GM04503 (cell line): ENCODE results near the gene G0S2.
A peak's percentile ranks its signal among the peaks of the same experiment; 100 is the strongest.

Source experiments
- DNase-seq: peaks from one replicate; pipeline ENCODE4 v3.0.0-alpha.2; 2012; ENCODE audit warnings: low read depth

G0S2 gene

DNA sequence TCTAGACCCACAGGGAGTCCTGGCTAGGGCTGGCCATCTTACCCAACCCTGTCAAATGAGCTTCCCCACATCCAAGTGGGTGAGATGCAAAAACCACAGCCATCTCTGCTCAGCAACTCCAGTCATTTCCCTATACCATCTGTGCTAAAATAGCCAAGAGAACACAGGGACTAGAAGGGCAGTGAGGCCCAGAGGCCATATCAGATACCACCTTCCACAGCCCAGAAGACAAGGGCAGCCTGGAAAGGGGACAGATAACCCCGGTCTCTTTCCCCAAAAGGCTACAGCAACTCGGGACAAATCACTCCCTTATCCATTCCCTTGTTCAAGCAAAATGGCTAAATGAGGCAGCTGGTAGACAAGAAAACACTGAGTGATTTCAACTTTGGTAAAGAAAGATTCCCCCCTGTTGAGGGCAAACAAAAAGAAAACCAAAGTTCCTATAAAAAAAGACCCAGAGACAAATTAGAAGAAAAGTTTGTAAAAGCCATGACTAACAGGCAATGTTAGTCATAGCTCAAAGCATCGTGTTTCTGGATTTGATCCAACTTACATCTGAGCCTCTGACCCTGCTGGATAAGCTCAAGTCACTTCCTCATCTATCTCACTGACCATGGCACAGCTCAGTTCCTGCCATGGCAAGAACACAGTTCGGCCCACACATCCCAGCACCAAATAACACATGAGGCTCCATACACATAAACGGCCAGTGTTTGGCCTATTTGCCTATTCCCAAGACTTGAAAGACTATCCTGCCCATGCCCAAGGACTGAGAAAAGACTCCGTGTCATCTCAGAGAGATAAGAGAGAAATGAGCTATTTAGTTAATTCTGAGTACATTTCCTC, 26.1 kb upstream of the G0S2 start:
- peak; percentile 78 for DNase-seq

DNA sequence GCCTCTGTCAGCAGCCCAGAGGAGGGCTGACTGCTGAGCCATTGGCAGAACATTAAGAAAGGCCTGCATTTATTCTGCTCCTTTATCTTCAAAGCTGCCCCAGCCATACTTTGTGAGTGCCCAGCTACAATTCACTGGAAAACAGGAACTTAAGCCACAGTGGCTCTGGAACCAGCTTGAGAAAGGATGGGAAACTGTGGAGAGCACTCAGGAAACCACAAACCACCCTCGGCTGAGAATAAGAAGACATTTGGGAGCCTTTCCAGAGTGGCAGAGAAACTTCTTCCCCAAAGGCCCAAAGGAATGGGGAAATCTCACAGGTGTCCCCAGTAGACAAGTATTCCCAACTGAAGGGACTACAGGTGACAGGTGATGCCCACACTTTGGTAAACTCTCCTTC, 24.8 kb upstream of the G0S2 start:
- no peak for DNase-seq

DNA sequence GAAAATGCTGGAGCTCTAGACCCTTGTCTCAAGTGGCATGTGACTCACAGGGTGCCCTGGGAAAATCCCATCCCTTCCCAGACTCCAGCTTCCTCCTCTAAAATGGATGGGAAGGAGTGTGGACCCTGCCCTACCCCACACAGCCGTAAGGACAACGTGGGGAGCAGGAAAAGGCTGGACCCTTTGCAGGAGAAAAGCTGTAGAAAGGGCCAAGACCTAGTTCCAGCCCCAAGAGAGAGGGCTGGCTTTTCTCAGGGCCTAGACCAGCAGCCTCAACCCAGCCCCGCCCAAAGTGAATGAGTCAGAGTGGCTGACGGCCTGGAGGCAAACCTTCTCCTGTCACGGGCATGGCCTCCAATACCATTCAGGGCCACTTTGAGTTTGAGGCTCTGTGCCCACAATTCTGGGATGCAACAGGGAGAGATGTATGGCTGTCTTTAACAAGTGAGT, 24.0 kb upstream of the G0S2 start:
- DNase-seq = no peak

DNA sequence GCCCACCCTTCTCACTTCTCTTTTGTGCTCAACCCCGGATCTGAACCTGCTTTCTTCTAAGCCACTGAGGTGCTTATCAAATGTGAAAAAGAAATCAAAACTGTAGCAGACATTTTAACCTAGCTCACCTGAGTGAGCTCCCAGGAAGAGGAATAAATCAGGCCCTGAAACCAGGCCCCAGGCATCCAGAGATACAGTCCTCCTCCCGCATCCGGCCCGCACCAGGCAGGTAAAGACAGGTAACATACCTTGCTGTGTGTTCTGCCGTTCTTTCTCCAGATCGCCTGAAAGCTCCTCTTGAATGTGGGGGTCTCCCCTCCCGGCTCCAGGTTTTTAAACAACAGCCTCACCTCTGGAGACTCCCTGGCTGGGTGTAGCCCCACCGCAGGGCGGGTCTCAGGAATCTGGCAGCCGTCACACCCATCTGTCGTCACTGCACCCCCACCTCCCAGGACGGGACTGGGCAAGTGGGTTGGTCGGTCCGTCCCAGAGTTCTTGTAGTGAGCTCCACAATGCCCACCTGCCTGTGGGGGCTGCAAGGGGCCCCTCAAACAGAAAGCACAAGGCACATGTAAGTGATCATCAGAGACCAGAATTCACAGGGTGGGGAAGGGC, 23.0 kb upstream of the G0S2 start, which contains the start of gene LAMB3:
Gene LAMB3, minus strand, starts transcription at position 305 of the 615 bp plus-strand sequence. CDS start 1,481 bp downstream, outside the sequence.
- DNase-seq = no peak

DNA sequence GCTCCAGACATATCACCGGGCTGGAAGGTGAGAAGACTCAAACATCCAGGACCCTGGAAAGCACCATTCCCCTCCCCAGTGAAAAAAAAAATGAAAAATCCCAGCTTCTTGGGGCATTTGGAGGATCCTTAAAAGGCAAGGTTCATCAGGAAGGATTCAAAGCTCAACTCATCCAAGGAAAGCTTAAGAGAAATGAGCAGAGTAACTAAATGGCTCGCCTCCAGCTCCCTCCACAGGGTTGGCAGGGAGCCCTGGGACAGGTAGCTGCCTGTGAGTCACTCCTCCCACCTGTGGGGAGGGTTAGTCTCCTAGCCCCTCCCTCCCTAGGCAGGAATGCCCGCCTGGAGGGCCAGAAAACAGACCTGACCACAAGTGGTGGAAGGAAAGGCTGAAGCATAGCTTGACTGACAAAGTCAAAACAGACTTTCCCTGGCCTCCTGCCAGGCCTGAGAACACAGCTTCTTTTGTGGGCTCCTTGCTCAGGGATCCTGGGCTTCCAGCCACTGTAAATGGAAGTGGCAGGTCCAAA, 22.3 kb upstream of the G0S2 start:
- DNase-seq = no peak

DNA sequence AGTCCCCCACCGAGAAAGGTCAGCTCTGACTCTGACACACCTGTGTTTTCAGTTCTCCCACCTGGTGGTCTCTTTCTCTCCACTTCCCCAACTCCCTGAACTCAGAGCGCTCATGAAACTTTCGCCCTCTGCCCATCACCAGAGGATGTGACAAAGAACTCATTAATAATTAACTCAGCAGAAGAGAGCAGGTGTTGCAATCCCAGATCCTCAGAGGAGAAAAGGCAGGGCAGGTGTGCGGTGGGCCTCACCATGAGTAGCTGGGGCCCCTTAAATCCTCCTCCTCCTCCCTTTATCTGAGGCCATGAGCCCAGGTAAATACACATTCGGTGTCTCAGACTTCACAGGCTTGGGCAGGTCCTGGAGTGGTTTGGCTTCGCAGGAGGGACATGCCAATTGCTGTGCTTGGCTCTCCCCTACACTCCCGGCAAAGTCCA, 21.3 kb upstream of the G0S2 start:
- no peak for DNase-seq

DNA sequence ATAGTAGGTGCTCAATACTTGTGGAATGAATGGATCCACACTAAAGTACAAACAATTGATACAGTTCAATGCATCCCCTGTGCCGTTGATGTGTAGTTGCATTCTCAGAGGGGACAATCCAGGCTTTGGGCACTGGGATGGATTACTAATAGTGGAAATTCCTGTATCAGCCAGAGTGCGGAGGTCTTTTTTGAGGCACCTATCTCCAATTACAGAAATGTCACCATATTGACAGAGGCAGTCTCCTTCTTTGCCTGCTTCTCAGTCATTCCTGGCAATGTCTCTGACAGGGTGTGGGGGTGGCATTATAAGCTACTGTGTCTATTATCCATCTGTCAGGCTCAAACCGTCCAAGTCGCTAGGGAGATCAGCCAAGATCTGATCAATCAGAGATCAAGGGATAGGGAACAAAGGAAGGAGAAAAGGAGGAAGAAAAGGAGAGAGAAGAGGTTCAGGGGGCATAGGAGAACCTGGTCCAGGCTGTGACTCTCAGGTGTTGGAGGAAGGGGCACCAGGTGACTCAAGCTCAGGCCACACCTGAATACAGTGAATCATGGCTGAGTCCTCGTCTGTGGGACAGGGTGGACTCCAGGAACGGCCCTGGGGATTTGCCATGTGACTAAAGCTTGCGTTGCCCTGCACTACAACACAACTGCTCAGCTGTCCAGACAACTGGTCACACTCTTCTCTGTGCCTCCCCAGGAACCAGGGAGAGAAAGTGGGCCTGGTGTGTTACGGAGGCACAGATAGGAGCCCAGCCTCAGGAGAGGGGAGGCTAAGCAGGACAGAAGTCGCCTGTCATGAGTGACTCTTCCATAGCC, 19.6 kb upstream of the G0S2 start:
- DNase-seq = no peak

DNA sequence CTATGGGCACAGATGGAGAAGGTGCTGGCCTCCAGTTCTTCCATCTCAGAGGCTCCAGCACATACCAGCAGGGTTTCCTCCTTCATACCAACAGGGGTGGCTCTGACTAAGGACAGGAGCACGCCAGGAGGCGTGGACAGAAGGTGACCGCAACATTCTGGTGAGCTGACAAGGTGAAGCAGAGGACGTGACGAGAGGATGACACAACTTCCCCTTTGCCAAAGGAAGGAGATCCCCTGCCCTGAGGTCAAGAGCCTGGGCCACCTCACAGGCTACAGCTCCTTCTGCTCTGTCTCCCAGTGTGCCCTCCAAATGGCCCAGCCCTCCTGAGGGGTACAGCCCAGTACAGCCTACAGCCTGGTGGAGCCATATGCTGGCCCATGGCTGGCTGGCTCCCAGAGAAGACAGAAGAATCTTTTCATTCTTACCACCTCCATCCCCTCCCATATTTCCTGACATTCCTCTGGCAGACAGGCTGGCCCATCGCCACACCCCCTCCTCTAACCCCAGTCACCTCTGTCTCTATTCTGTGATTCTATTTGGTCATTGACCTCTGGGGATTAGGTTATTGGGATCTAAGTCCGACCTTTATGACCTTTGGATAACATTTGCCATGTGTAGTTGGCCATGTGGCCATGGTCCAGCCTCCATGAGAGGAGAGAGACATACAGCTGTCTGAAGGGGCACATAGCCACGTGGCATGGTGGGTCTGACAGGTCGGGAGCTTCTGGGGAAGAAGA, 17.9 kb upstream of the G0S2 start:
- peak; percentile 64 for DNase-seq

DNA sequence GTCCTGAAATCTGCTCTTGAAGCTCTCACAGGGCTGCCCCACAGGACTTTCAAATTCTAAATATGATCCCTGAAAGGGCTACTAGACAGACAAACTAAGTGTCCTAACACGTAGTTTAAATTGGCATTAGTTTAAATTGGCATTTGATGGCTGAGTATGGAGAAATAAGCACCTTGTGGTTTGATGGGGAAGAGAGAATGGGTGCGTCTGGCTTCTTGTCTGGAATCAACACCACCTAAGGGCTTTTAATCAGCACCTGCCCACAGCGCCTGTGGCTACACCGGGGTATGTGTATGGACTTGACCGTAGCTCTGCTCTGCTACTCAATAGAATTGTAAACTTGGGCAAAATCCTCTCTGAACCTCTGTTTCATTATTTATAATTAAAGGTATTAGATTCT, 17.3 kb upstream of the G0S2 start:
- DNase-seq = no peak

DNA sequence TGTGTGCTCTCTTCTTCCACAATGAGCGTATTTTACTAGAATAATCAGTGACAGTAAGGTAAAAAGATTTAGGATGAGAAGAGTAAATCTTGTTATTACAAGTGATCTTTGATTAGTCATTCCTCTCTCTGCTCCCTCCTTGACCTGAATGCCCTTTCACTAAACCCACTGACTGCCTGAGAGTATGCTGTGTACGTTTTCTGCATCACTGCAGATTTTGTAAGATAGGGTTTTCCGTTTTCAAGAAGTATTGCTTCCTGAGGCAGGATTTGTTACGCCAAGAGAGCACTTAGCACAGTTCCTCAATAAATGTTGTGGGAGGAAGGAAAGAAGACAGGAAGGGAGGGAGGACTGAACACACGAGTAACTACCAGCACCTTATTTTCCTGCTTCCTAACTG, 15.3 kb upstream of the G0S2 start:
- DNase-seq = no peak

DNA sequence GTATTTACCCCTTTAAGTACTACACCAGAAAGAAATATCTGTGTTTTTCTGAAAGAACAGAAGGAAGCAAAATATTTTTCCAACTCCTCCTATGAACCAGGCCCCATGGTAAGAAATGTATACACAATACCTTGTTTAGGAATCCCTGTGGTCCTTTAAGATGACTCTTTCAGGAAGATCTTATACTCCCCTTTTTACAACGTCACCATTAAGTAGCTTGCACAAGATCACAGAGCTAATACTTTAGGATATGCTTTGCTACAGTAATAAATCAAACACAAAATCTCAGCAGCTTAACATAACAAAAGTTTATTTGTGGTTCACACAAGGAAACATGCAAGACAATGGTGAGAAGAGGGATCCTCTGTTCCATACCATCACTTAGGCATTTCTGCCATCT, 14.1 kb upstream of the G0S2 start:
- no peak for DNase-seq

DNA sequence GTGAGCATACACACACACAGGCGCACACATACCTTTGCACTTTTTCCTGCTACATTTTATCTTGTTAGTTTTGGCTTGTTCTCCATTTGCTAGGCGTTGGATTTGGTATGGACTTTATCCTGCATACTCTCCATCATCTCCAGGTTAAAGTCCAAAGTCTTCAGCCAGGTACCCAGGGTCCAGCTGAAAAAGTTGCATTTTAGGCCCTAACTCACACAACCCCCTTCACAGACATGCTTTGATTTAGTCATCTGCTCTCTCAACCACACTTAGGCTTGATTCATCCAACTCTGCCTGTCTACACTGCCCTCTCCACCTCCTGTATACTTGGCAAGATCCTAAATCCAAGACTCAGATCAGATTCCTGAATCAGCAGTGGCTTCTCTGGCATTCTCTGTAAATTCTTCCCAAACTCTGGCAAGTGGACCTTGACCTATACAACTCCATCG, 12.3 kb upstream of the G0S2 start:
- no peak for DNase-seq

DNA sequence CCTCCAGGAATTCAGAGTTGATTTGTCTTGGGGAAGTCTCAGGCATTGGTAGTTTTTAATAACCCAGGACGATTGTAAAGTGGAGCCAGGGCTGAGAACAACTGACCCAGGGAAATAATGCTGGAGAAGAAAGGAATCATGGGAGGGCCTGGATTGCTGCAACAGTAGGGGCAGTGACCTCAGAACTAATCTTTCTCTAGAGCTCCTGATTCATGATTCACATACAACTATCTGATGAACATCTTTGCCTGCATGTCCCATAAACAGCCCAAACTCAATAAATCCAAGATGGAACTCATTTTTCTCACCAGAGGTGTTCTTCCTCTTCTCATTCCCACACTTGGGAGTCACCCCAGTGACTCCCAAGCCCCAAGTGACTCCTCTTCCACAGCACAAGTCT, 8.1 kb upstream of the G0S2 start:
- DNase-seq = no peak

DNA sequence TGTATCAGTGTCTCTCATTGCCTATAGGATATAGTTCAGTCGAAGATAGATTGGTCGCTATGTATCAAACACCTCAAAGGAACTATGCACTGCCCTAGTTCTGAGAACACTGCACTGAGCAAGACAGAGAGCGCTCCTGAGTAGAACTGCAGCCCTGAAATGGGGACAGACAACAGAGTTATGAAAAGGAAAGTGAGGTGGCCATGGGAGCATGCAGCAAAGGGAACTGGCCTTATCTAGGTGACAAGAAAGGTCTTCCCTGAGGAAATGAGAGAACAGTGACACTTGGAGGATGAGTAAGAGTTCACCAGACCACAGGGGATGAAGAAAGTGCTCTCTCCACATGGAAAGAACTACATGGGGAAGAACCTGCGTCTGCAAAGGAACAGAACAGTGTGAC, 7.5 kb upstream of the G0S2 start:
- DNase-seq = no peak

DNA sequence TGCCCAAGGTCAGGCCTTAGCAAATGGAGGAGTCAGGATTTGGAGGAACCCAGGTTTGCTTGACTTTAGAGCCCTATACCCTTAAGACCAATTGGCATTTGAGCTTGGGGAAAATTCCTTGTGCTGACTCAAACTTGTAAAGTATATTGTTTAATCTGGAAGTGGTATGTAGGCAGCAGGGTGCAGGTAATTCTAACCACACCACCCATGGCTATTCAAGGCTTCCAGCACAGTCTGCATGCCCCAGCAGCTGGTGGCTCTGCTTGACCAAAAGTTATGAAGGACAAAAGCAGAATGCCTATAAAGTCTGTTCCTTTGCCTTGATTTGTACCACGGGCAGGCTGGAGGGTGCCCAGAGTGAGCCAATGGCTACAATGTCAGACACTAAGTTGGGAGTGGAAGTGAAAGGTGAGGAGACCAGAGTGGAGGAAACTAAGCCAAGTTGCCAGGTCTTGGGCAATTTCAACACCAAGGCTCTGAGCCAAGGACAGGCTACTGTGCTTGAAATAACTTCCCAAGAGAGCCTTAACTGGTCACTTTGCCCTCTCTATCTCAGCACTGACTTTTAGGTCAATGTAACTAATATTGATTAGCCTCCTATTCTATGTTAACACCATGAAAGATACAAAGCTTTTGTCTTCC, 4.7 kb upstream of the G0S2 start:
- no peak for DNase-seq

DNA sequence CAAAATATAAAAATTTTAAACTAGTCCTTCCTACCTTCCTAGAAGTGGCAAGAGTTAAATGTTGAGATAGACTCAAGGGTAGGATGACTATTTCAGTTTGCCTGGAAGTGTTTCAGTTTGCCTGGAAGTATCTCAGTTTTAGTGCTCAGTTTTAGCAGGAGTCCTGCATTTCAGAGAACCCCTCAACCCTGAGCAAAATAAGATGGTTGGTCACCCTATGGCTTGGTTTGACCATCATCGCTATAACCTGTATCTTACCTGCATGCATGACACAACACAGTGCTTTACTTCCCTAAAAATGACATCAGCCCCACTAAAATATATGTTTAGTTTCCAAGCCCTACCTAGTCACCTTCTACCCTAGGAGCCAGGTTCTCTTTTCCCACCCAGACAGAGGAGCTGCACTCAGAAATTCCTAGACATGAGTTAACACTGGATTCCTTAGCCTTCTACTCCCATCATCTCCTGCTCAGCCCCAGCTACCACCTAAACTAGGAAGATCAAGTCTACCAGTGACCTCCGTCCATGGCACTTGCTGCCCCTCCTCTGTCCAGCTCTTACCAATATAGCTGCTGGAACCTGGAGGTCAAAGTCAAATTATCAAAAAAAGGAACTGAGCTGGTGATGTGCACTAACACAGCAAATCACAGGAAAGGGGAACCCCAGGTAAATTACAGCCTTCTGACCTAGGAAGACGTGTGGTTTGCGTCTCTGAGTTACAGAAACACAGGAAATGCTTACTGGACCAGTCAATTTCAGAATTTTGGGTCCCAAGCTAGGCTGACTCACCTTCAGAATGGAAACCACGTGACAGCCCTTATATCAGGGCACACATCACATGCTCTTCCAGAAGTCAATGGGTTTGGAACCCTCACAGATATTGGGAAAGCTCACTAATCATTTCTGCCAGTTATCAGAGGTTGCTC, 2.2 kb upstream of the G0S2 start:
- no peak for DNase-seq

DNA sequence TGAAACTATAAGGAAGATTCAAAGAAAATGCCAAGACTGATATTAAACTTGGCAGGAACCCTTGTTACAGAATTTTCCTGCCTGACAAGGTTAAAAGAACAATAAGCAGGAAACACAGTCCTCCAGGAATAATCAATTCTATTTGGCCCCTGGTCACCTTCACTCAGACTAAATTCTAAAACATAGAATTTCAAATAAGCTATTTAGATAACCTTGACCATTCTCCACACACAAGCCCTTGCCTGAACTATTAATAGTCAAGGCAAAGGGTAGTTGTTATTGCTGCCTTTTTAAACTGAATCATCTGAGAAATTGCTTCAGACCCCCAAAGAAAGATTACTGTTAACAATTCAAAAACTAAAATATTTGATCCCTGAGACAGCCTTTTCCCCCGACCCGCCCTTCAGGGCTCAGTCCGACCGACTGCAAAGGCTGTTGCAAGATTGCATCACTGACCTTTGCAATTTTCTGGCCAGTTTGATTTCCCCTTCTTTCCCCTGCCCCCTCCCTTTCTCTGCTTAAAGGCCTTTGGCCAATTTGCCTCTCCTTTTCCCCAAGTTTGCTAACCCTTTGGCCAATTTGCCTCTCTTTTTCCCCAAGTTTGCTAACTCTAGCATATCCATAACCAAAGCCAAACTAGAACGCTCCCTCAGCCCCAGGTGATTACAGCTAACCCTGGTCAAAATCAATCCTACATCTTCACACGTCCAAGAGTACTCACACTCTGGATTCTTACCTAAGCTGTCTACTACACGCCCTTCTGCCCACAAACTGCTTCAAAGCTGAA, 1.4 kb upstream of the G0S2 start:
- no peak for DNase-seq

DNA sequence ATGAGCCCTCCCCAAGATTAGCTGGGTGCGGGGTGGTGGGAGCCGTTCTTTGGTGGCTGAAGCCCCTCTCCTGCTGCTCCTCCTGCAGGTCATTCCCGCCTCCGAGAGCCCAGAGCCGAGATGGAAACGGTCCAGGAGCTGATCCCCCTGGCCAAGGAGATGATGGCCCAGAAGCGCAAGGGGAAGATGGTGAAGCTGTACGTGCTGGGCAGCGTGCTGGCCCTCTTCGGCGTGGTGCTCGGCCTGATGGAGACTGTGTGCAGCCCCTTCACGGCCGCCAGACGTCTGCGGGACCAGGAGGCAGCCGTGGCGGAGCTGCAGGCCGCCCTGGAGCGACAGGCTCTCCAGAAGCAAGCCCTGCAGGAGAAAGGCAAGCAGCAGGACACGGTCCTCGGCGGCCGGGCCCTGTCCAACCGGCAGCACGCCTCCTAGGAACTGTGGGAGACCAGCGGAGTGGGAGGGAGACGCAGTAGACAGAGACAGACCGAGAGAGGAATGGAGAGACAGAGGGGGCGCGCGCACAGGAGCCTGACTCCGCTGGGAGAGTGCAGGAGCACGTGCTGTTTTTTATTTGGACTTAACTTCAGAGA, 448 bp downstream of the G0S2 start:
- DNase-seq = no peak
